ENCODE measurements around the gene LAMA2.

The LAMA2 gene

DNA sequence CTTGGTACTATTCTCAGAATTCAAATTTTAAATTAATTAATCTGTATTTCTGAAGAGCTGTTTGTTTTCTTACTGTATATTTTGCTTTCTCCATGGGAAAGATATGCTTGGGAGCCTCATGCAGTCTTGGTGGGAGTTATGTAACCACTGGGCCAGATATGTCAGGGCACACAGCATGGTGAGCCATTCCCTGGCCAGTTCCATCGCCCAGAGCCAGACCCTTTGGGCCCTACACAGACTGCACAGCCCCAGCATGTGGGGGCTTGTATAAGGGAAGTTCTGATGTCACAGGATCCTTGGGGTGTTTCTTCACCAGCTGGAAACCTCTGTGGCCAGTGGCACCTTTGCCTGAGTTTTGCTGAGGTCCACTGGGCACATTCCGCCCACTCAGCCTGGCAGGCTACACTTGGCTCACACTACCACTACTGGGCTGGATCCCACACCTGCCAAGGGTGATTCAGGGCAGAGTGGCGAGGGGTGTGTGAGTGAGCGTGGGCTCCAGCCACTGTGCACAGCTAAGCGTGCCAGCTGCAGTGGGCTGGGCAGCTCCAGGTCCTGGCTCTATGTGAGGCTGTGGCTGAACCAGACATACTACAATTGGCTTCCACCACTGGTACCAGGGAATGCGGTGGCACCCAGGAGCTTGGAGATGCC, 533.5 kb downstream of the LAMA2 start:
- DNase-seq (ENCODE audit: extremely low read depth in 1 of 2, low read depth in 1 of 2): no peak

DNA sequence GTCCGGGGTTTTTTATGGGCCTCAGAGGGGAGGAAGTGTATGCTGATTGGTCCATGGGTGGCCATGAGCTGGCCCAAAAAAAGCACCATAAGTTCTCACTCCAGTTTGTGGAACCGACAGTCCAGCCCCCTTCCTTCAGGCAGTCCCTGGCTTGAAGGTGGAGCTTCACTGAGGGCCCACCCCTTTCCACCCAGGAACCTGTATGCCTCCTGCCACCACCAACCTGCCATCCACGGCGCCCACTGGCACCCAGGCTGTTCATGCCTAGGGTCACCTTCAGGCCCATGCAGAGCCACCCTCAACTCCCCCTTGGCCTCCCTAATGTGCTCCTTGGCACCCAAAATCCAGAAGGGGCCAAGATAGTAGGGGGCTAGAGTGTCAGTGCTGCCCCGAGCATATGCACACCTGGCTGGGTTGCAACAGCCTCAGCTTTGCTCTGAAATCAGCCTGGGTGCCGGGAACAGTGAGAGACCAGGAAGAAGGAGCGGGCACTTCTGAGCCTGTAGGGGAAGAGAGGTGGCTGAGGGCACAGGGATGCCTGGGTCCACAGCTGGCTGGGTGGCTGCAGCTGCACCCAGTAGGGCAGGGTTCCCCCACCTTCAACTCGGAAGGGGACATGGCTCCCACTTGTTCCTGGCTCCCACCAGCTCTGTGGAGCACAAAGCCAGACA, 534.6 kb downstream of the LAMA2 start:
- DNase-seq (ENCODE audit: extremely low read depth in 1 of 2, low read depth in 1 of 2): no peak

DNA sequence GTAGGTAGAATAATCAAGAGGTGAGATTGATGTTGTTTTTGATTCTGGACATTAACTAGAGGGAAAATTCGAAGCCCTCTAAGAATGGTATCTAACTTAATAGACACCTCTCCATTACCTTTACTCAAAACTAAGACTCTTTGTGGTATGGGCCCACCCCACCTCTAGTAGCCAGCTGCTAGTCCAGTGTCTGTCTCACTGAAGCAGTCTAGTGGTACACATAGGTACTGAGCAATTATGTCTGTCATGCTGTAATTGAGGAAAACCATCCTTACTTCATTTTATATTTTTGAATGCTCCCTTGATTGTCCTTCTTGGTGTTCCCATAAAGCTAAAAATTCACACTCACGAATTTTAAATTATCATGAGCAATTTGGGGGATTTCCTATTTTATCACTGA, 536.4 kb downstream of the LAMA2 start:
- no peak for DNase-seq (ENCODE audit: extremely low read depth in 1 of 2, low read depth in 1 of 2)

DNA sequence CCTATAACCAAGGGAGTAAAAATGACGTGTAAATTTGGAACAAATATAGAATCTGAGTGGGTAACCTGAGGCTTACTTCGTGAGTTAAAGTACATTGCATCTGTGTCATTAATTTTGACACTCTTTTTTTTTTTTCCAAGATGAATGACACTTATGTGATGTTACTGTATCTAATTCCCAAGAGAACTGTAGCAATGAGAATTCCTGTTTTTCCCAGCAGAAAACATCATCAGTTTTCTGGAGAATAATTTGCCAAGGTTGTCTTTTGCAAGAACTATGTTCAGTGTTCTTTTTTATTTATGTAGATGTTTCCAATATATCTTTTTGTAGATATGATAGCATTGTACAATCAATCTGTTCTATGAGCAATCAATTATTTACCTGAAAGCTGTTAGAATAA, 543.4 kb downstream of the LAMA2 start:
- no peak for DNase-seq (ENCODE audit: extremely low read depth in 1 of 2, low read depth in 1 of 2)

DNA sequence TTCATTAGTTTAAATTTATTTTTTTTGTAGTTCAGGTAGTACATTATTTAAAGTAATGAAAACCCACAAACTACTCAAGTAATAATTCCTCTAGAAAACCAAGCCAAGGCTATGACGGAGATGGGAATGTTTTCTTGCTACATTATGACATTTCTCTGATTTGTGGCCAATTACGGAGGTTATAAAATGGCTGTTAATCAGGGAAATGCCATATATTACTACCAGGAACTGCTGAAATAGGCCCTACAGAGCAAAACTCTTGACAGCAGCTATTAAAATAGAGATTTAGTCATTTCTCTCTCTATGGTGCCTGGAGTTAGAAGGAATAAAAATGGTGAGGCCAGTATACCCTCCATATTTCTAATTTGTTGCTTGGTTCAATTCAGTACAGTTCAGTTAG, 547.0 kb downstream of the LAMA2 start:
- DNase-seq (ENCODE audit: extremely low read depth in 1 of 2, low read depth in 1 of 2): no peak

DNA sequence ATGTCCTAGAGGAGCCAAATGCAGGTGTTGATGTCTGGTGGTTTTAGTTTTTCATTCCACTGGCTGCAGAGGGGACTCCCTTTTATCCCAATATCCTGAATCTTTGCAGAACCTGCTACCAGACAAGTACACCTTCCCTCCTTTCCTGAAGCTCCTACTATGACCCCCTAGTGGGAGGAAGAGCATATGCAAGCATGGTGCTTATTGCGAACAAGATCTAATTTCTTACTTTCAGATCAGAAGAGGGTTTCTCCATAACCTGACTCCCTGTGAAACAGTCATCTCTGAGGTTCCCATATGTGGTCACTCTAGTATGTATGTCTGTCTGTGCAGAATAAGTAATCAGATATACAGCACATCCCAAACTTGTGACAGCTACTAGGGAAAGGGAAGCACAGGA, 549.8 kb downstream of the LAMA2 start:
- no peak for DNase-seq (ENCODE audit: extremely low read depth in 1 of 2, low read depth in 1 of 2)

DNA sequence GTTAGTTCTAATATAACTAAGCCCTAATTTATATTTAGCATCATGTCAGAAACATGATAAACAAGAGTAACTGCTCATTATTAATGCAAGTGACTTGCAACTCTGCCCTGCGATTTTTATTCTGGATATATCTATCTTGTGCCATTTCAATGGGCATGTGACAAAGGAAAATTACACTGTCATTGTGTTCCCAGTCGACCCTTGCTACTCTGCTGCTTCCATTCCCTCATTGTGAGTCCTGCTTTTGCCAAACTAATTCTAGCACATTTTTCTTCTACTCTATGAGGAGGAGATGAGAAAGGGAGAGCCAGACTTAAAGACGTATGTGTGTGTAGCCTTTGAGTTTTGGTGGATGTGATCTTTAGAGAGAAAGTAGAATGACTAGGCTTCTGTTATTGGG, 551.2 kb downstream of the LAMA2 start:
- no peak for DNase-seq (ENCODE audit: extremely low read depth in 1 of 2, low read depth in 1 of 2)

DNA sequence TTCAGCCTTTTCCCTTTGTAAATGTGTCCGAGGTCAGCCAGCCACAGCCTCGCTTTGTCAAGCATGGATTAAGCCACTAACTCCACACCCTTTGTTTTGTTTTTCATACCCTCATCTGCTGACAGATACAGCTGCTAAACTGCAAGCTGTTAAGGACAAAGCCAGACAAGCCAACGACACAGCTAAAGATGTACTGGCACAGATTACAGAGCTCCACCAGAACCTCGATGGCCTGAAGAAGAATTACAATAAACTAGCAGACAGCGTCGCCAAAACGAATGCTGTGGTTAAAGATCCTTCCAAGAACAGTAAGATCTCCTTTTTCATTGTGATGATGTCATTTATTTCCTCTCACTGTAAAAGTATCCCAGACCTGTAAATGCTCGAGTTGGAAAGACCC, 557.8 kb downstream of the LAMA2 start:
- no peak for DNase-seq (ENCODE audit: extremely low read depth in 1 of 2, low read depth in 1 of 2)

DNA sequence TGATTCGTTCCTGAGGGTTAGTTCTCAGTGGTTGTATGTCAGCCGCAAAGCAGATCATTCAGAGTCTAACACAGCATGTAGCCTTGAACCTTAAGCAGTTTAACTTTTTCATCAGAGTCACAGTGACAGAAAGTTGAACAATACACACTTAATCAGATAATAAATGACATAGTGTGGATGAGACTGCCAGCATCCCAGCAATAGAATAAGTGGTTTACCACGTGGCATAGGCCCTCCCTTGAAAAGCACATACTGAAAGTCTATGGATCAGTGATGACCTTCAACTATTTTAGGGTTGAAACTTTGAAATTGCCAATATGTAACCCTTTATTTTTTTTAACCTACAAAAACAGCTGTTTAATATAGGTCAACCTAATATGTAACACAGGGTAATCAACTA, 561.7 kb downstream of the LAMA2 start:
- DNase-seq (ENCODE audit: extremely low read depth in 1 of 2, low read depth in 1 of 2): no peak

DNA sequence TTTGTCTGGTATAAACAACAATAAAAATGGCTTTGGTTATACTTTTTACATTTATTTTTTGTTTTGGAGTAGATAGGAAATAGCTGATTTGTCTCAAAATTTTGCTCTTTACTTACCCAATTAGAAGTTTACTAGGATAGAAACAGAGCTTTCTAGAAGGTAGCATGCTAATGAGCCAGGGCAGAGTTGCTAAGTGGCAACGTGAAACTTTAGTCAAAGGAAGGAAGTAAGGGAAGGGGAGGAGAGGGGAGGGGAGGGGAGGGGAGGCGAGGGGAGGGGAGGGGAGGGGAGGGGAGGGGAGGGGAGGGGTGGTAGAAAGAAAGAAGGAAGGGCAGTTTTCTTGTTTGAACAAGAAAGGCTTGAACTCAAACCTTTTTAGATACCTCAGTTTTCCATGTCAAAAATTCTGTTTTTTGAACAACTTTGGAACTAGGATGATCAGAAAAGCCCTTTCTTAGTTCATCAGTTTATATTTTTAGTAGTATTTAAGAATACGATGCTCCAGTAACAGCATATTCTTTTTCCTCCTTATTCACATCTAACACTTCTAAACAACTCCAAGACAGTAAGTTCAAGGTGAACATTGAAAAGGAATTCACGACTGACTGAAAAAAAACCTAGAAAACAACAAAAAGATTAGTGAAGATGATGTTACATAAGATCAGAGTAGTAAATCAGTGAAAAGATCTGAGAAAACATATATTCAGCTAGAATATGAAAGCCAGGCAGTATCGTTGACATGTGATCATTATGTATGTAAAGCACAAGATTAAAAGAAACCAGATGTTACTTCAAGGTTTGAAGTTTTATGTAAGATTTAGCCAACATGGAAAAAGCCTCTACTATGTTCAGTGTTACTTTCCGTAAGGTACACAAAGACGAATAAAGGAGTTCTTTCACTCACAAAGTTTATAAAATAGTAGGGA, 563.6 kb downstream of the LAMA2 start:
- DNase-seq (ENCODE audit: extremely low read depth in 1 of 2, low read depth in 1 of 2): no peak

DNA sequence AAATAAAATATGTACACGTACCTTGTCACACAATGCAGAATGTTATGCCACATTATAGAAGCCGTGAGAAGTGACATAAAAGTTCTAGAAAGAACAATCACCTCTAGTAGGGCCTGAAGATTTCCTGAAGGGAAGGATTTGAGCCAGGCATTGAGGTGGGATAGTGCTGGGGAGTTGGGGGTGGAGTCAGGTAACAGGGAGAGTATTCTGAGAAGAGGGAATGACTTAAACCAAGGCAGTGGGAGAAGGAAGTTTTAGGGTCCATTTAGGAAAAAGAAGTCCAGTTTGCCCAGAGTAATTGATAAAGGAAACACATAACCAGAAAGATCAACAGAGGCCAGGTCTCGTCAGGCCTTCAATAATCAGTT, 564.2 kb downstream of the LAMA2 start:
- DNase-seq (ENCODE audit: extremely low read depth in 1 of 2, low read depth in 1 of 2): no peak

DNA sequence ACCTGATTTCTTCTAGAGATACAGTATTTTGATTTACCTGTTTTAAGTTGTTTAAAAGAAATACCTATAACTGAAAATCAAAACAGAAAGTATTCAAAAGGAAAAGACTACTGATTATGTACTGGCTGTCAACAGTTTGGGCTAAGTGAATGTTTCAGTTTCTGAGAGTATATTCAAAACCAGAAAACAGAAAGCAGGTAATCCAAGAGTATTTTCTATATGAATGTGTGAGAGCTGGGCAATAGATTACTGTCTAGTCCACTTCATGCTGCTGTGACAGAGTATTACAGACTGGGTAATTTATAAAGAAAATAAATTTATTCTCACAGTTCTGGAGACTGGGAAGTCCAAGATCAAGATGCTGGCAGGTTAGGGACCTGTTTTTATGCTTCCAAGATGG, 566.0 kb downstream of the LAMA2 start:
- no peak for DNase-seq (ENCODE audit: extremely low read depth in 1 of 2, low read depth in 1 of 2)

DNA sequence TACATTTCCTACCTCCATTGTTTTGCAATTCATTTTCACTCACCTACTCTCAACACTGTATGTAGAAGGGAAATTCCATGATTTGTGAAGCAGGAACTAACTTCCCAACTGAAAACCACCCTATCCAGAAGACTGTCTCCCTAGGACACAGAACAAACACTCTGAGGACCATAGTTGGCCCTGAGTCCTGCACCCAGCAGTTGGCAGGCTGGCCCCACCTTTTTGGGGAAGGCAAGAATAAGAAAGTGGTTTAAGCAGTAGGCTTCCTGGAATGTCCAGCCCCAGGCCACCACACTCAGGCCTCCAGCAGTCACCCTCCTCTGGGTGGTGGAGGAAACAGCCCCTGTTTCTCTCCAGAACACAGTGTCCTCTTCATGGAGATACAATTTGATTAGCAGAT, 568.2 kb downstream of the LAMA2 start:
- DNase-seq (ENCODE audit: extremely low read depth in 1 of 2, low read depth in 1 of 2): no peak

DNA sequence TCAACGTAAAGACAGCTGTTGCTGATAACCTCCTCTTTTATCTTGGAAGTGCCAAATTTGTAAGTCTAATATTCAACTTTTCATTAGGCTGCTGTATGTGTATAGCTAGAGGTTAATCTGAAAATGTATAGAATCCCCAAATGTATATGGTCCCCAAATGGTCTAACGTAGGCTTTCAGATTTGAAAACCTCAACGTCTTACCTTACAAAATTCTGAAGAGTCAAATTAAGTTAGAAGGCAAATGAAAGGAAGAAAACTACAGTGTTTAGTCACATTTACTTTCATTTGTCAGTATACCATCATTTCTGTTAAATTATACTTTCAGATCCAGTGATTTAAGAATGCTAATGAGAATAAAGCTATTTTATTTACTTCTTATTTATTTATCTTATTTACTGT, 570.1 kb downstream of the LAMA2 start:
- no peak for DNase-seq (ENCODE audit: extremely low read depth in 1 of 2, low read depth in 1 of 2)

DNA sequence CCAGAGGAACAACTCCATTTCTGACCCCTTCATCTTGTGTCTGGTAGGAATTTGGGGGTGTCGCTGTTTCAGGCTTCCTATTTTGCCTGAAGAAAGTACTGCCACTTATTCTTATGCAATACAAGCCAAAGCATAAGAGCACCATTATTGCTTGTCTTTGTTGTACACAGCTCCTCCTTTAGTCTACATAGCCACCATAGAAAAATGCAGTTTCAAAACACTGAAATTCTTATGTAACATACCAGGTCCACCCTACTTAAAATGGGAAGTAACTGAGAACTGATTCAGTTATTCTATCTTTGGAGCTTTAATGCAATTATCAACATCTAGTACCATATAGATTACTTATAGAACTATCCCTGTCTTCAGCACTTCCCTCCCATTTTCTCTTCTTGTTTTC, 571.5 kb downstream of the LAMA2 start:
- no peak for DNase-seq (ENCODE audit: extremely low read depth in 1 of 2, low read depth in 1 of 2)

DNA sequence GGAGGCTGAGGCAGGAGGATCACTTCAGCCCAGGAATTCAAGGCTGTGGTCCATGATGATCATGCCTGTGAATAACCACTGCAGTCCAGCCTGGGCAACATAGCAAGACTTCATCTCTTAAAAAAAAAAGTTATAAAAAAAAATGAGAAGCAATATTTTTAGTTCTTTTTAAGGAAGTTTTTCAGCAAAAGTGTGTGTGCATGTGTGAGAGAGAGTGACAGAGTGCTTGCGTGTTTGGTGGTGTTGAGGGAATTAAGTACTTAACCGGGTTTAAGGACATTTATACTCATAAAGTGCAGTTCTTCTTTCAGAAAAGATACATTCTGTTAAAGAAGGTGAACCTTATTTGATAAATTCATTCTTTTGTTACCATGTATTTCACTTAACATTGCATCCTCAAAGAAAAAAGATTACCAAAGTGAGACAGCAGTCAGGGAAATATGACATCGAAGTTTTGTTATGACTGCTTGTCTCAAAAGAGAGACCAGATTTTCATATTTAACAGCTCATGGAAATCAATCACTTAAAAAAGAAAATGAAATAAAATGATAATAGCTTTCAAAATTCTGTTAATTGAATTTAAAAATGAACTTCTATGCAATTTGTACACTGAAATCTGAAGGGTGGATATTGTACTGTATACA, 572.3 kb downstream of the LAMA2 start:
- DNase-seq (ENCODE audit: extremely low read depth in 1 of 2, low read depth in 1 of 2): no peak

DNA sequence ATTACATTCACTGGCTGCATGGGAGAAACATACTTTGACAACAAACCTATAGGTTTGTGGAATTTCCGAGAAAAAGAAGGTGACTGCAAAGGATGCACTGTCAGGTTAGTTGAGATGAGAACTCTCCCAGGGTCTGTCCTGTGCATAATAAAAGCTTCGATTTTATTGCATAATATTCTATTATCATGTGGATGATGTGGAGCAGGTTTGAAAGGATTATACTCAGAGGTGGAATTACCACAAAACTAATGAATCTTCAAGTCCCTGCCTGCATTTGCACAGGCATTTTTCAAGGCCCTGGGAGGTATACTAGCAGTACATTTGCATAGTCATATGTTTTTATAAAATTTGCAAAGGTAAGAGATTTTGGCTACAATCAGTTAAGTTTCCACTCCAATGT, 577.3 kb downstream of the LAMA2 start:
- DNase-seq (ENCODE audit: extremely low read depth in 1 of 2, low read depth in 1 of 2): no peak

DNA sequence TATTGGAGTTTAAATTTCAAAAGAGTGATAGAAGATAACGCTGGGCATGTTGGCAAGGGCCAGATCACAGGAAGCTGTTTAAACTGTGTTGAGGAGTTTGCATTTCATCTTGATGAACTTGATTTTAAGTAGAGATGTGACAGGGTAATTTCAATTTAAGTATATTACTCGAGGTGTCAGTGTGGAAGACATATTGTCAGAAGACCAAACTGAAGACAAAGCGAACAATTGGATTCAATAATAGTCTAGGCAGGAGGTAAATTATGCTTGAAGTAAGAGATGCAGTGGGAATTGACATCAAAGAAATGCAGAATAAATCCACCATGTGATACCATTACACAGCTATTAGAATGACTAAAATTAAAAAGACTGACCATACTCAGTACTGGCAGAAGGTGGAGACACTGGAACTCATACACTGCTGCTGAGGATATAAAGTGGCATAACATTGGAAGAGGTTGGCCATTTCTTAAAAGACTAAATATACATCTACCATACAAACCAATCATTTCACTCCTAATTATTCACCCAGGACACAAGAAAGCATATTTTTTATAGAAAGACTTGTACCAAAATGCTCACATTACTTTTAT, 586.2 kb downstream of the LAMA2 start:
- no peak for DNase-seq (ENCODE audit: extremely low read depth in 1 of 2, low read depth in 1 of 2)

DNA sequence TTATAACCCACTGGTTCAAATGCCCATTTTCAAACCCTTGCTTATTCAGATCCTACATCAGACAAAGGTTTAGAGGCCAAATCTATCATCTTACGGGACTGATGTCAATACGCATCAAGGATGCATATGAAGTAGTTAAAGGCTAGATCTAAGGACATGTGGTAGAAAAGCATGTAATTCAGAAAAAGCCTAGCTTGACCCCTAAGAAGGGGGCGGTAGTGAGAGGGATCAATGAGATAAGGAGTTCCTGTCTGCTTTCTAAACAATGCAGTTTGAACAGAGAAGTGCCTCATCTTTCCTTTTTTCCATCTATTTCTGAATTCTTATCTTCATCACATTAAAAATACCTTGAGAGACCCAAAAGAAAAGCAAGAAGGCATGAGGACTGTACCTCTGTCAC, 589.3 kb downstream of the LAMA2 start:
- DNase-seq (ENCODE audit: extremely low read depth in 1 of 2, low read depth in 1 of 2): no peak

DNA sequence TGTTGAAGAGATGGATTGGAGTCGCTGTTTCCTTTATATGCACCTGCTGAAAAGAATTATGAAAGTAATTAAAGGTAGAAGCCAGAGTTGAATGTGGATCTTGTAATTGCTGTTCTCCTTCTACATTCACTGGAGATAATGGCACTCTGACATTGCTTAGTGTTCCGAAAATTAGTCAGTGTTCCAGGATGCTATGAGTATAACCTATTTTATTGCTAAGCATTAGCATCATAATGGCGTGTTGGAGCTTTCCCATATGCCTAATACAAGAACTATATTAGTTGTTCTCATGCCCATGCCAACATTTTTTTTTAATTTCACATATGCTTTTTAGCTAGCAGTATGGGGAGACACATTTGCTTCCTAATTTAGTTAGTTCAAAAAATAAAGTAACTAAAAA, 590.6 kb downstream of the LAMA2 start:
- DNase-seq (ENCODE audit: extremely low read depth in 1 of 2, low read depth in 1 of 2): no peak

All from activated CD8-positive, alpha-beta memory T cell treated with anti-CD3 and anti-CD28 coated beads for 1 hour (primary cell).